Tibial nerve (tissue), 4 donors: ENCODE measurements around the gene MICU1. TPM values are rescaled to one million over a fixed set of nuclear protein-coding genes. Genes with fewer than 3 reads are reported as not detected.
"Not testable (repeated sequence)": the region's sequence is repeated elsewhere in the genome, so short reads cannot be mapped to it uniquely, and the experiment has no call there.

Experiments
- DNase-seq, 2 donors: peaks; one replicate each; pipeline ENCODE4 v3.0.0-alpha.2; 2019; ENCODE audit warnings: low spot score in 2 of 2
- H3K27ac ChIP-seq, 4 donors: fragments of 200-600 bp; sonication (generic) in 3 of 4; one replicate each; pipeline ENCODE4 v1.5.1; 2017 to 2019; ENCODE audit warnings: mild to moderate bottlenecking in 1 of 4
- H3K27me3 ChIP-seq, 2 donors: fragments of 200-600 bp; sonication (generic) in 1 of 2; one replicate each; pipeline versions ENCODE4 v1.5.1 to v1.6.0; 2017 to 2019
- H3K36me3 ChIP-seq, 3 donors: fragments of 200-600 bp; sonication (generic); one replicate each; pipeline ENCODE4 v1.5.1; 2018 to 2019
- H3K4me1 ChIP-seq, 4 donors: fragments of 200-600 bp; sonication (generic) in 3 of 4; one replicate each; pipeline ENCODE4 v1.5.1; 2017 to 2019
- H3K4me3 ChIP-seq, 4 donors: fragments of 200-600 bp; sonication (generic) in 3 of 4; one replicate each; pipeline ENCODE4 v1.5.1; 2017 to 2019; ENCODE audit warnings: mild to moderate bottlenecking in 1 of 4, moderate library complexity in 1 of 4
- H3K9me3 ChIP-seq, 4 donors: fragments of 200-600 bp; sonication (generic) in 3 of 4; one replicate each; pipeline ENCODE4 v1.5.1; 2017 to 2019
- CTCF ChIP-seq, 5 experiments: fragments of 200-600 bp in 3 of 5; fragments of 450-650 bp in 2 of 5; sonication (generic) in 3 of 5; IDR thresholded peaks; one replicate each; pipeline ENCODE4 v1.5.1; 2016 to 2019; ENCODE audit warnings: antibody characterized with exemption in 5 of 5, mild to moderate bottlenecking in 3 of 5, moderate library complexity in 2 of 5
- EP300 ChIP-seq, 2 donors: sonication (generic); formaldehyde crosslinking; IDR thresholded peaks; one replicate each; pipeline ENCODE4 v1.6.1; 2017; ENCODE audit warnings: antibody characterized with exemption in 2 of 2, mild to moderate bottlenecking in 1 of 2
- POLR2A ChIP-seq, 2 donors: fragments of 450-650 bp; IDR thresholded peaks; one replicate each; pipeline ENCODE4 v1.6.1; 2017; ENCODE audit warnings: antibody characterized with exemption in 2 of 2, mild to moderate bottlenecking in 2 of 2, moderate library complexity in 2 of 2
- WGBS, 2 donors: methylation state at CpG; one replicate each; pipeline ENCODE4 v1.1.5; 2018; 5-methylcytosine and 5-hydroxymethylcytosine counted together
- total RNA-seq, 4 donors: library from RNA; depleted of rRNA; stranded (reverse); fragments of >200 nt; gene quantifications; one replicate each; pipeline ENCODE4 v1.1.0, GENCODE V29; 2016

Gene MICU1
- total RNA-seq, 4 donors from 2014 or later: 19.4 to 46.5 (median 35.8) TPM

- Histone ChIP-seq H3K27ac (no peak overlapping the region), H3K4me1 (no peaks in the 10 kb centered on the region), H3K27me3 (no peaks in the 10 kb centered on the region), H3K9me3 (peaks cover 0 to 4% (median 0%) of the 10 kb centered on the region in 4 donors), H3K4me3 (no peak overlapping the region), H3K36me3 (peaks cover 0 to 32% (median 0%) of the 10 kb centered on the region in 3 donors)
- TF ChIP-seq POLR2A (IDR thresholded peaks at IDR 0.05) (no peak), EP300 (IDR thresholded peaks at IDR 0.05) (no peak), CTCF (IDR thresholded peaks at IDR 0.05) (no peak)
- no peak for DNase-seq
- 94 to 100% methylated on average over 1 of the region's 1 CpG for WGBS, 2 donors
These were observed 216.7 kb downstream of the MICU1 start for GRCh38 chr10:72409167-72409566.

GRCh38 chr10:72407927-72408600, 217.8 kb downstream of the MICU1 start:
- H3K4me1 ChIP-seq: no peaks in the 10 kb centered on the region
- TF ChIP-seq CTCF (IDR thresholded peaks at IDR 0.05) (no peak), POLR2A (IDR thresholded peaks at IDR 0.05) (no peak), EP300 (IDR thresholded peaks at IDR 0.05) (no peak)
- H3K4me3 ChIP-seq: no peak overlapping the region
- DNase-seq: no peak
- no peak overlapping the region for H3K27ac ChIP-seq
- no peaks in the 10 kb centered on the region for H3K27me3 ChIP-seq
- 94 to 95% methylated on average over 7 of the region's 7 CpGs for WGBS, 2 donors
- peaks cover 0 to 31% (median 0%) of the 10 kb centered on the region in 3 donors for H3K36me3 ChIP-seq
- H3K9me3 ChIP-seq: no peaks in the 10 kb centered on the region

- no peak overlapping the region for H3K27ac ChIP-seq
- H3K27me3 ChIP-seq: no peaks in the 10 kb centered on the region
- DNase-seq: no peak
- H3K4me3 ChIP-seq: no peak overlapping the region
- no peaks in the 10 kb centered on the region for H3K9me3 ChIP-seq
- TF ChIP-seq CTCF (IDR thresholded peaks at IDR 0.05) (no peak), EP300 (IDR thresholded peaks at IDR 0.05) (no peak), POLR2A (IDR thresholded peaks at IDR 0.05) (no peak)
- H3K4me1 ChIP-seq: no peaks in the 10 kb centered on the region
- H3K36me3 ChIP-seq: peaks cover 0 to 36% (median 0%) of the 10 kb centered on the region in 3 donors
- WGBS, 2 donors: 96 to 98% methylated on average over 3 of the region's 3 CpGs
These were observed 218.4 kb downstream of the MICU1 start for GRCh38 chr10:72407471-72407870.

- 89 to 95% methylated on average over 3 of the region's 3 CpGs for WGBS, 2 donors
- not testable (repeated sequence) for H3K27me3 ChIP-seq, H3K27ac ChIP-seq, H3K4me1 ChIP-seq, H3K4me3 ChIP-seq, DNase-seq, H3K9me3 ChIP-seq
- H3K36me3 ChIP-seq: peaks cover 0 to 26% (median 0%) of the 10 kb centered on the region in 3 donors
These were observed 230.3 kb downstream of the MICU1 start for GRCh38 chr10:72395581-72395980.

- TF ChIP-seq POLR2A (IDR thresholded peaks at IDR 0.05) (no peak), EP300 (IDR thresholded peaks at IDR 0.05) (no peak), CTCF (IDR thresholded peaks at IDR 0.05) (no peak)
These were observed 233.3 kb downstream of the MICU1 start for GRCh38 chr10:72392571-72392970.

More at GRCh38 chr10:72392571-72392970, 233.3 kb downstream of the MICU1 start:
- H3K36me3 ChIP-seq: peaks cover 0 to 20% (median 0%) of the 10 kb centered on the region in 3 donors
- no peak for DNase-seq
- no peak overlapping the region for H3K4me3 ChIP-seq
- no peaks in the 10 kb centered on the region for H3K9me3 ChIP-seq
- 89 to 94% methylated on average over 1 of the region's 1 CpG for WGBS, 2 donors
- H3K4me1 ChIP-seq: peaks cover 0 to 10% (median 0%) of the 10 kb centered on the region in 4 donors
- no peaks in the 10 kb centered on the region for H3K27me3 ChIP-seq
- H3K27ac ChIP-seq: no peak overlapping the region
